DMS53 treated with DMSO at 0.1 percent for 48 hours (cell line): ENCODE data around the gene CPSF4.

Source experiments
- DNase-seq: peaks from one replicate; lab custom pipeline; 2025; ENCODE audit not compliant: unreplicated experiment; lab: John Stamatoyannopoulos, UW

The CPSF4 gene

GRCh38 chr7:99446096-99446495, 7.4 kb downstream of the CPSF4 start:
- no peak for DNase-seq

- no peak for DNase-seq
Observed at GRCh38 chr7:99447943-99448342, 9.2 kb downstream of the CPSF4 start.

- DNase-seq: no peak
Observed at GRCh38 chr7:99448855-99449254, 10.1 kb downstream of the CPSF4 start.

DNA sequence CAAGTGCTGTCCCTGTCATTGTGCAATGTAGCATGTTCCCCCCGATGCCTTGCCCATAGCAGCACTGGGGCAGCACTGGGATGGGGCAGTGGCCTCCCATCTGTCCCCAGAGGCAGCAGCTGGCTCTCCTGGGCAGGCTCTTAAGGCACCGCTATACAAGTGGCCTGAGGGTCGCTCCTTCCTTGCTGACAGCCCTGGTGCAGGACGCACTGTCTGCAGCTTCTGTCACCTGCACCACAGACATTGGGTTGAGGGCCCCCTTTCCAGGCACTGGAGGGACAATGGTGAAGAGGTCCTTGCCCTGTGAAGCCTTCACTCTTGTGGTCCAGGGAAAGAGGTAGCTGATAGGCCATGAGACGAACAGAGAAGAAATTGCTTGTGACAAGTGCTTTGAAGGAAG, 10.6 kb downstream of the CPSF4 start:
- no peak for DNase-seq

DNA sequence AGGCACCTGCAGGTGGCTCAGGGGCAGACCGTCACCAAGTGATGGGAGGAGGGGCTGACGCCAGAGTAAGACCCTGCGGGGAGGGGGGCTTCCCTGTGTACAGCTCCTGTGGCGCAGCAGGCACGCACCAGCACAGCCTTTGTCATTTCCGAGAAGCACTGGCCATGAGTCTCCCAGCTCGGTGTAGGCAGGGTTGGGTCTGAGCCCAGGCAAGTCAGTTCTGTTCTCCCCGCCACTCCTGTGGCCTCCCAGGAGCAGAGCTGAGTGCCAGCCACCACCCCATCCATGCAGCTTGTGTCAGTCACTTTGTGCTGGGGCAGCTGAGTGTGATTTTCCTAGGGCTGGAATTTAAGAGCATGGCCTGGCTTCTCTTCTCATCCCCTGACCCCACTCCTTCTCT, 13.2 kb downstream of the CPSF4 start:
- no peak for DNase-seq

DNA sequence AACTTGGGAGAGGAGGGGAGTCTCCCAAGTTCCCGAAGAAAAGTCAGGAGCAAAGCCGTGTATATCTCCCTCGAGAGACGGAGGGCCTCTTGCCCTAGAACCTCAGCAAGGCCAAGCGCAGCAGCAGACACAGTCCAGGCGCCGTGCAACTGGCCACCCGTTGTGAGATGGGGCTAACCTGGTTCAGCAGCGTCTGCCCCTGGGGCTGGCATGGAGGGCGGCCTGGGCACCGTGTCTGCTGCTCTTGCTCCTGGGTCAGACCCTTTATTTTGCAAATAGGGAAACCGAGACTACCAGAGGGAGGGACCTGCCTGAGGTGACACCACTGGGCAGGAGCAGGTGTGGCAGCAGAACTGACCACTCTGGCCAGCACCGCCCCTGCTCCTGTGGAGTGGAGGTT, 13.8 kb downstream of the CPSF4 start:
- DNase-seq: no peak

- DNase-seq: no peak
Observed at GRCh38 chr7:99453105-99453504, 14.4 kb downstream of the CPSF4 start.

DNA sequence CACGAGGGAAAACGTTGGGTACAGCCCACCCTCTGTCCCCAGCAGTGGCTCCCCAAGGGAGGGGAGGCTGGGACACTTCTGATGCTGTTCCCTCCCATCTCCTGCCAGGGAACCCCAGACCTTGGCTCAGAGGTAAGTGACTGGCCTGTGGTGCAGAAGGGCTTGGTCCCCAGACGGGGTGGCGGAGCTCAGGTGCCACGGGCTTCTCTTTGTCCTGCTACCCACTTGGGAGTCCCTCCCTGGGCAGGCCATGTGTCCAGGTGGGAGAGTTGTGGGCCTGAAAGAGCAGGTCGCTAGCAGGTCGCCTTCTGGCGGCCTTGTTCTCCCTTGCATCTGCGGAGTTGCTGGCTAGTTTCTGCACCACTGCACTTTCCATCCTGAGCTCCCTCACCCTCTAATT, 17.1 kb downstream of the CPSF4 start:
- no peak for DNase-seq

- DNase-seq: no peak
Observed at GRCh38 chr7:99456288-99456687, 17.5 kb downstream of the CPSF4 start.

DNA sequence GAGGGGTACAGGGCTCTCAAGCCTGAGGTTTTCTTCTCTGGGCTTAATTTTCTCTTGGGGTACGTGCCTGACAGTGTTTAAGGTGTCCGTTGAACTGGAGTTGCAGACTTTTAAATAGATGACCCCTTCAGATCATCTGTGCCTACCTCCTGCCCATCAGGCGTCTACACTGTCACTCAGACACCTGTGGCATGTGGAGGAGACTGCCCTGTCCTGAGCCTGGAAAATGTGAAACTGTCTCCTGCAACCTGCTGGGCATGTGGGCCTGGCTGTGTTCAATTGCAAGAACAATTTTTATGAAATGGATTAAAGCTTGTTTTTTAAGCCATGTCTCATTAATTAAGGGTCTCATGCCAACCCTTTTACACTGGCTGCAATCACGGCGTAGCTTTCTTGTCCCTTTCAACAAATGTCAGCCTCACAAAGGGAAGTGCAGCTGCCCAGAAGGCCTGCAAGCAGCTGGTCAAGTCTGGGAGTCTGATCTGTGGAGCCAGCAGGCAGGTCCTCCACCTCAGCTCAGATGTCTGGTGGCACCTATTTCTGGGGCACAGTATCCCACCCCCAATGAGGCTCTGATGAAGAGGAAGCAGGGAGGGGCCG, 18.4 kb downstream of the CPSF4 start:
- DNase-seq: no peak

DNA sequence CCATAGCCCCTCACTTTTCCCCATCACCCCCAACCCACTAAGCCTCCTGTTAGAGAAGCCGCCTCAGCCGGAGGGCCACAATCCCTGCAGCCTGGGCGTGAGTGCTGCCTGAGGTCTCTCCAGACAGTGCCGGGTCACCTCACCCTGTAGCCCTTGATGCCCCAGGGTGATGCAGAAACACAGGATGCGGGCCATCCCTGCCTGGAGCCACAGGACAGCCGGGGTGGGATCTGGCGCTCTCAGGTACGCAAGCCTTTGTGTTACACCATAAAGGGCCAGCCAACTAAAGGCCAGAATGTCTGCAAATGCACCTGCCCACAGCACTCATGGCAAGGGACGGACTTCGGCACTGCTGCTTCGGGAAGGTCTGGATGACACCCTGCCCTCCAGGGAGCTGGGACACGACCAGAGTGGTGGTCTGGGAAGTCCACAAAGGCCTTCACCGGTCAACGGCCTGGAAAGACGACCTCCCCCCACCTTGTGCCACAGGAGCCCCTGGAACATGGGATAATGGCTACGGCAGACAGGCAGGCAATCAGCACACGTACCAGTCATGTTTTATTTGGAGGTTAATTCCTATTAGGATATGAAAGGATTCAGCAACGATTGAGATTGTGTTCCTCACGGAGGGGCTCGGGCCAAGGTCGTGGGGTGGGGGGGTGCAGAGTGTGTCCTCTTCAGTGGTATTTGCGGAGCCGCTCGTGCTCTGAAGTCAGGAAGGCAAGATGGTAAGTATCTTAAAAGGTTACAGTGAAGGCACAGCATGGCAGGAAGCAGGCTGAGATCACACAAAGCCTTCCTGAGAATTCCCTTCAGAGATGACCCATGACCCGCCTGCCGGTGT, 19.1 kb downstream of the CPSF4 start:
- DNase-seq: no peak

DNA sequence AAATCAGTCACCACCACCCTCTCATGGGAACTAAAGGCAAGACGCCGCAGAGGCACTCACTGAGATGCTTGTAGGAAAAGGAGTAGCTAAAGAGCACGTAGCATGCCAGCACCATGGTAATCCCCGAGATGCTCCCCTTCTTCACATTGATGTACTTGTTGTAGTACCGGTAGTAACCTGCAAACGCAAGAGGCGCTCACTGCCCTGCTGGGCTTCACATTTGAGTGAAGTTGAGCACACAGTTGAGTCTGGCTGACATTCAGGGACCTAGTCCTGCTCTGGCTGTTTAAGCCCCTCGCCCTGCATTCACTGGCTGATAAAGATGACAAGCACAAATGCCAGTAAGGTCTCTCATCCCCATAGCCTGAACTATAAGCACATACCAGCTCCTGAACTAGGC, 20.3 kb downstream of the CPSF4 start:
- no peak for DNase-seq

- no peak for DNase-seq
Observed at GRCh38 chr7:99460651-99461050, 21.9 kb downstream of the CPSF4 start.

GRCh38 chr7:99461221-99461620, 22.5 kb downstream of the CPSF4 start:
- DNase-seq: no peak

GRCh38 chr7:99465421-99465768, 26.7 kb downstream of the CPSF4 start:
- no peak for DNase-seq

GRCh38 chr7:99468336-99468918, 29.7 kb downstream of the CPSF4 start:
- no peak for DNase-seq

- no peak for DNase-seq
Observed at GRCh38 chr7:99469381-99470065, 30.8 kb downstream of the CPSF4 start.

DNA sequence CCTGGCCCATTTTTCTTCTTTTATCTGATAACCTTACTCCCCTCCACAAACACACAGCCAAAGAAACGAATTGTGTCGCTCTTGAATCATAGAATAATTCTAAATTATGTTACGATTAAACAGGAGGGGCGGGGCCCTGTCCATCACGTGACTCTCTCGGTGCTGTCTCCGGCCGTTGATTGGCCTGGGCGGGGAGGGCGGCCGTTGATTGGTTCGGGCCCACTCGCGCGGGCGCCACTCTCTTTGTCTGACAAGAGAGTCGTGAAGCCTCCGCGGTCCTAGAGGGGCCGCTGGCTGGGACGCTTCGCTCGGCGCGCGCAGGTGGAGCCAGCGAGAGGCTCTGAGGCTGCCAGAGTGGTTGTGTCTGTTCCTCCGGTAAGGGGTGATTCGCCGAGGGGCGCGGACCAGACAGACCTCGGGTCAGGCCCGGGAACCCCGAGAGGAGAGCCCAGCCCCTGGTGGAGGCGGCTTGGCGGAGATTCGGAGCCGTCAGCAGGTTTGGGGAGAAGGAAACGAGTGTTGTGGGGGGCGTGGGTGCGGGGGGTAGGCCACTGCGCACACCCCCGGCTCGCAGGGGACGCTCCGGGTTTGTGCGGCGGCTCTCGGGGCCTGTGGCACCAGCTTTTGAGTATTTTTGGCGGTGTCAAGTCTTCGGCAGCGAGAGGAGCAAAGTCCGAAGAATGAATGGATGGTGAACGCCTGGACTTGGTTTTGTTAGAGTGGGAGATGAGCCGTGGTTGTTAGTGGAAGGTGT, 34.0 kb downstream of the CPSF4 start, which contains the start of gene ZNF789:
Gene ZNF789 (plus strand): TSS at position 330 of the 754 bp plus-strand sequence. CDS start 3,567 bp downstream, outside the sequence.
- peak; percentile 98 for DNase-seq

GRCh38 chr7:99473315-99473596, 34.5 kb downstream of the CPSF4 start:
- peak; percentile 65 for DNase-seq

DNA sequence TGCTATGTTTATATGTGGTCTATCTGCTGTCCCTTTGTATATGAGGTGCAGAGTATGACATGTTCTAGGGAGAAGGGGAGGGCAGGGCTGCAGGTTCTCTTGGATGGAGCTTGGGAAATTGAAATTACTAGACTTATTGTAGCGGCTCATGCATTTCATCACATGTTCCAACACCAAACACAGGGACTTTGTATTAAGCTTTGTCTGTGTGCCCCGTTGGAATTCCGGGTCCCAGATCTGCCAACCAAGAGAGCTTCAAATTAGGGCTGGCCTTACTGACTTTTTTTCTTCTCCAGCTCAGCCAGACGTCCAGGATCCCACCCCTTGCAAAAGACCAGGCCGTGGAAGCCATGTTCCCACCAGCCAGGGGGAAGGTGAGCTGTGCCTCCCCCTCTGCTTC, 37.4 kb downstream of the CPSF4 start:
- no peak for DNase-seq
